ENCODE data around the gene DCAF11. TPM values are rescaled to one million over a fixed set of nuclear protein-coding genes. Genes with fewer than 3 reads are reported as not detected.

Gene DCAF11
- total and polyA plus RNA-seq, 2 of the 13 experiments (the other 11 are each of a cell fraction or from before 2014, with no cell fraction given) = 150 to 257 TPM

- TF ChIP-seq ZNF180 (CRISPR knock-in tag; IDR thresholded peaks at IDR 0.05; ENCODE audit: borderline replicate concordance, low read depth) (0 out of 2 replicates have a peak, but pooled peaks have one; percentile 17), REXO4 (CRISPR knock-in tag; IDR thresholded peaks at IDR 0.05; ENCODE audit: borderline replicate concordance) (no peak), ELF3 (CRISPR knock-in tag; IDR thresholded peaks at IDR 0.05) (no peak; the same call in 1 of the 2 replicates), ATF5 (CRISPR knock-in tag; IDR thresholded peaks at IDR 0.05; ENCODE audit: low read depth) (no peak), ZFP36L1 (CRISPR knock-in tag; IDR thresholded peaks at IDR 0.05) (no peak), AHR (CRISPR knock-in tag; IDR thresholded peaks at IDR 0.05) (no peak), ZNF543 (CRISPR knock-in tag; IDR thresholded peaks at IDR 0.05) (0 out of 2 replicates have a peak, but pooled peaks have one; percentile 15), ATAD3A (CRISPR knock-in tag; IDR thresholded peaks at IDR 0.05) (no peak), ZMAT3 (CRISPR knock-in tag; conservative IDR thresholded peaks at IDR 0.05) (no peak), IRF9 (CRISPR knock-in tag; IDR thresholded peaks at IDR 0.05; ENCODE audit: borderline replicate concordance) (no peak), ZNF263 (CRISPR knock-in tag; IDR thresholded peaks at IDR 0.05) (no peak), ZNF512B (CRISPR knock-in tag; IDR thresholded peaks at IDR 0.05; ENCODE audit: borderline replicate concordance) (no peak), NKX3-1 (CRISPR knock-in tag; IDR thresholded peaks at IDR 0.05) (no peak), ATF2 (CRISPR knock-in tag; IDR thresholded peaks at IDR 0.05) (no peak), ZNF235 (CRISPR knock-in tag; IDR thresholded peaks at IDR 0.05; ENCODE audit: borderline replicate concordance) (0 out of 2 replicates have a peak, but pooled peaks have one; percentile 6)
- TF ChIP-seq, protein P1, sequence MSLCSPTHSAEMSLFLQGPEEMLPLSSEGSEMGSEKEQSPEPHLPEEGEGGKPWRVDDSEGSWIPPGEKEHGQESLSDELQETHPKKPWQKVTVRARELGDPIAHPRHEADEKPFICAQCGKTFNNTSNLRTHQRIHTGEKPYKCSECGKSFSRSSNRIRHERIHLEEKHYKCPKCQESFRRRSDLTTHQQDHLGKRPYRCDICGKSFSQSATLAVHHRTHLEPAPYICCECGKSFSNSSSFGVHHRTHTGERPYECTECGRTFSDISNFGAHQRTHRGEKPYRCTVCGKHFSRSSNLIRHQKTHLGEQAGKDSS (CRISPR knock-in tag; IDR thresholded peaks at IDR 0.05; ENCODE audit: borderline replicate concordance, low read depth) = 0 out of 2 replicates have a peak, but pooled peaks have one; percentile 16
- TF ChIP-seq, protein P2, sequence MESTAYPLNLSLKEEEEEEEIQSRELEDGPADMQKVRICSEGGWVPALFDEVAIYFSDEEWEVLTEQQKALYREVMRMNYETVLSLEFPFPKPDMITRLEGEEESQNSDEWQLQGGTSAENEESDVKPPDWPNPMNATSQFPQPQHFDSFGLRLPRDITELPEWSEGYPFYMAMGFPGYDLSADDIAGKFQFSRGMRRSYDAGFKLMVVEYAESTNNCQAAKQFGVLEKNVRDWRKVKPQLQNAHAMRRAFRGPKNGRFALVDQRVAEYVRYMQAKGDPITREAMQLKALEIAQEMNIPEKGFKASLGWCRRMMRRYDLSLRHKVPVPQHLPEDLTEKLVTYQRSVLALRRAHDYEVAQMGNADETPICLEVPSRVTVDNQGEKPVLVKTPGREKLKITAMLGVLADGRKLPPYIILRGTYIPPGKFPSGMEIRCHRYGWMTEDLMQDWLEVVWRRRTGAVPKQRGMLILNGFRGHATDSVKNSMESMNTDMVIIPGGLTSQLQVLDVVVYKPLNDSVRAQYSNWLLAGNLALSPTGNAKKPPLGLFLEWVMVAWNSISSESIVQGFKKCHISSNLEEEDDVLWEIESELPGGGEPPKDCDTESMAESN (CRISPR knock-in tag; conservative IDR thresholded peaks at IDR 0.05) = peak; percentile 10
Measured at GRCh38 chr14:24145690-24146452, 31.3 kb downstream of the DCAF11 start (continued).
